ENCODE data around the gene SAP25.

- TF ChIP-seq, protein P1, sequence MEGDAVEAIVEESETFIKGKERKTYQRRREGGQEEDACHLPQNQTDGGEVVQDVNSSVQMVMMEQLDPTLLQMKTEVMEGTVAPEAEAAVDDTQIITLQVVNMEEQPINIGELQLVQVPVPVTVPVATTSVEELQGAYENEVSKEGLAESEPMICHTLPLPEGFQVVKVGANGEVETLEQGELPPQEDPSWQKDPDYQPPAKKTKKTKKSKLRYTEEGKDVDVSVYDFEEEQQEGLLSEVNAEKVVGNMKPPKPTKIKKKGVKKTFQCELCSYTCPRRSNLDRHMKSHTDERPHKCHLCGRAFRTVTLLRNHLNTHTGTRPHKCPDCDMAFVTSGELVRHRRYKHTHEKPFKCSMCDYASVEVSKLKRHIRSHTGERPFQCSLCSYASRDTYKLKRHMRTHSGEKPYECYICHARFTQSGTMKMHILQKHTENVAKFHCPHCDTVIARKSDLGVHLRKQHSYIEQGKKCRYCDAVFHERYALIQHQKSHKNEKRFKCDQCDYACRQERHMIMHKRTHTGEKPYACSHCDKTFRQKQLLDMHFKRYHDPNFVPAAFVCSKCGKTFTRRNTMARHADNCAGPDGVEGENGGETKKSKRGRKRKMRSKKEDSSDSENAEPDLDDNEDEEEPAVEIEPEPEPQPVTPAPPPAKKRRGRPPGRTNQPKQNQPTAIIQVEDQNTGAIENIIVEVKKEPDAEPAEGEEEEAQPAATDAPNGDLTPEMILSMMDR (IDR thresholded peaks at IDR 0.05), result peak in 3 of 5 experiments; percentile 4 to 31 (median 7)
- TF ChIP-seq POLR2A (IDR thresholded peaks at IDR 0.05), result peak; percentile 99
- peak; percentile 98 to 99 (median 99) for TF ChIP-seq POLR2AphosphoS5 (IDR thresholded peaks at IDR 0.05)
- TF ChIP-seq EP300 (IDR thresholded peaks at IDR 0.05; ENCODE audit: low read depth), result peak; percentile 74
These were observed 12.0 kb upstream of the SAP25 start, which contains the start of gene LRCH4 for GRCh38 chr7:100585511-100586265.

All from transverse colon (tissue), 4 donors.